ENCODE measurements around the gene ZNF728.
"Not testable (repeated sequence)": the region's sequence is repeated elsewhere in the genome, so short reads cannot be mapped to it uniquely, and the experiment has no call there.

ZNF728 gene

DNA sequence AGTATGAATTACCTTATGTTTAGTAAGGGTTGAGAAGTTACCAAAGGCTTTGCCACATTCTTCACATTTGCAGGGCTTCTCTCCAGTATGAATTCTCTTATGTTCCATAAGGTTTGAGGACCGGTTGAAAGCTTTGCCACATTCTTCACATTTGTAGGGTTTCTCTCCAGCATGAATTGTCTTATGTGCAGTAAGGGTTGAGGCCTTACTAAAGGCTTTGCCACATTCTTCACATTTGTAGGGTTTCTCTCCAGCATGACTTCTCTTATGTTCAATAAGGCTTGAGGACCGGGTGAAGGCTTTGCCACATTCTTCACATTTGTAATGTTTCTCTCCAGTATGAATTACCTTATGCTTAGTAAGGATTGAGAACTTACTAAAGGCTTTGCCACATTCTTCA, 26.7 kb downstream of the ZNF728 start:
- in situ Hi-C loops (cut with HindIII; ENCODE audit: low sequenced_read_pairs), result no loop called here
- DNase-seq (ENCODE audit: low read depth, low spot score), result no peak
- TF ChIP-seq, protein P1, sequence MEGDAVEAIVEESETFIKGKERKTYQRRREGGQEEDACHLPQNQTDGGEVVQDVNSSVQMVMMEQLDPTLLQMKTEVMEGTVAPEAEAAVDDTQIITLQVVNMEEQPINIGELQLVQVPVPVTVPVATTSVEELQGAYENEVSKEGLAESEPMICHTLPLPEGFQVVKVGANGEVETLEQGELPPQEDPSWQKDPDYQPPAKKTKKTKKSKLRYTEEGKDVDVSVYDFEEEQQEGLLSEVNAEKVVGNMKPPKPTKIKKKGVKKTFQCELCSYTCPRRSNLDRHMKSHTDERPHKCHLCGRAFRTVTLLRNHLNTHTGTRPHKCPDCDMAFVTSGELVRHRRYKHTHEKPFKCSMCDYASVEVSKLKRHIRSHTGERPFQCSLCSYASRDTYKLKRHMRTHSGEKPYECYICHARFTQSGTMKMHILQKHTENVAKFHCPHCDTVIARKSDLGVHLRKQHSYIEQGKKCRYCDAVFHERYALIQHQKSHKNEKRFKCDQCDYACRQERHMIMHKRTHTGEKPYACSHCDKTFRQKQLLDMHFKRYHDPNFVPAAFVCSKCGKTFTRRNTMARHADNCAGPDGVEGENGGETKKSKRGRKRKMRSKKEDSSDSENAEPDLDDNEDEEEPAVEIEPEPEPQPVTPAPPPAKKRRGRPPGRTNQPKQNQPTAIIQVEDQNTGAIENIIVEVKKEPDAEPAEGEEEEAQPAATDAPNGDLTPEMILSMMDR (IDR thresholded peaks at IDR 0.05; ENCODE audit: low read depth, low read length), result no peak
- no peak overlapping the region for H3K4me3 ChIP-seq (ENCODE audit: low read depth, low read length)

DNA sequence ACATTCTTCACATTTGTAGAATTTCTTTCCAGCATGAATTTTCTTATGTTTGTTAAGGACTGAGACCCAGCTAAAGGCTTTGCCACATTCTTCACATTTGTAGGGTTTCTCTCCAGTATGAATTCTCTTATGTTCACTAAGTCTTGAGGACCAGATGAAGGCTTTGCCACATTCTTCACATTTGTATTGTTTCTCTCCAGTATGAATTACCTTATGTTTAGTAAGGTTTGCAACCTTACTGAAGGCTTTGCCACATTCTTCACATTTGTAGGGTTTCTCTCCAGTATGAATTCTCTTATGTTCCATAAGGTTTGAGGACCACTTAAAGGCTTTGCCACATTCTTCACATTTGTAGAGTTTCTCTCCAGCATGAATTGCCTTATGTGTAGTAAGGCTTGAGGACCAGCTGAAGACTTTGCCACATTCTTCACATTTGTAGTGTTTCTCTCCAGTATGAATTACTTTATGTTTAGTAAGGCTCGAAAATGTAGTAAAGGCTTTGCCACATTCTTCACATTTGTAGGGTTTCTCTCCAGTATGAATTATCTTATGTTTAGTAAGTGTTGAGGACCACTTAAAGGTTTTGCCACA, 27.3 kb downstream of the ZNF728 start:
- H3K4me3 ChIP-seq (ENCODE audit: low read depth, low read length); in situ Hi-C loops (cut with HindIII; ENCODE audit: low sequenced_read_pairs); DNase-seq (ENCODE audit: low read depth, low spot score): not testable (repeated sequence)

DNA sequence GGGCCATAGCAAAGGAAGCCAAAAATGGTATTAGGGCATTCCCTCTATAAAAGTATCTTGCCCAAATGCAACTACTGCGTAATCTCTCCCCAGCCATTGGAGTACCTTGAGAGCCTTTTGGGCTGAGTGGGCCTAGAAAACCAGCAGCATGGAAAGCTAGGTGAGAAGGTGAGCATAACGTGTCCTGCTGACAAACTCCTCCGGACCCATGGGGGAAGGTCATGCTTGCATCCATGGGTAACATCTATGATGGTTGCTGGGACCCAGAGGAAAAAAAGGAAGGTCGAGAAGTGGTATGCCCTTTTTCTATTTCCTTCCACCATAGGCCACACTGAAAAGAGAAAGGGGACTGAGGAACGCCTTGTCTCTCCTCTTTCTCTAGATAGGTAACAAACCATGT, 57.4 kb downstream of the ZNF728 start:
- TF ChIP-seq, protein P1 (IDR thresholded peaks at IDR 0.05; ENCODE audit: low read depth, low read length), result no peak
- DNase-seq (ENCODE audit: low read depth, low spot score), result peak; percentile 16
- in situ Hi-C loops (cut with HindIII; ENCODE audit: low sequenced_read_pairs), result no loop called here
- no peak overlapping the region for H3K4me3 ChIP-seq (ENCODE audit: low read depth, low read length)

DNA sequence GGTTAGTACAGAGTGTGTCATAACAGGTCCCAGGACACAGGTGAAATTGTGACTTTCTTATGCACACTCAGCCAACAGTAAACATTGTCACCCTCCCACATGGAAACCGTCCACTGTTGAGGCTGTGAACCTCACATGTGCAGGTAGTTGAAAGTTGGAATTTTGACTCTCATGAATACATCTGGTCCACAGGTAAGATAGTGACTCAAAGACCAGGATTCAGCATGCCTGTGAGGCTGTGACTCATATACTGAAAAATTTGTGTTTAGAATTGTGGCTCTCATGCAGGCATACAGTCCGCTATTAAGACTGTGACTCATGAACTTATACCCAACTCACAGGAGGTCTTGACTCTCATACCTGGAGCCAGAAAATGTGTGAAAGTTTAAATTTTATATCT, 67.8 kb downstream of the ZNF728 start:
- H3K4me3 ChIP-seq (ENCODE audit: low read depth, low read length), result no peak overlapping the region
- TF ChIP-seq, protein P1 (IDR thresholded peaks at IDR 0.05; ENCODE audit: low read depth, low read length), result no peak
- DNase-seq (ENCODE audit: low read depth, low spot score), result no peak
- in situ Hi-C loops (cut with HindIII; ENCODE audit: low sequenced_read_pairs), result no loop called here

DNA sequence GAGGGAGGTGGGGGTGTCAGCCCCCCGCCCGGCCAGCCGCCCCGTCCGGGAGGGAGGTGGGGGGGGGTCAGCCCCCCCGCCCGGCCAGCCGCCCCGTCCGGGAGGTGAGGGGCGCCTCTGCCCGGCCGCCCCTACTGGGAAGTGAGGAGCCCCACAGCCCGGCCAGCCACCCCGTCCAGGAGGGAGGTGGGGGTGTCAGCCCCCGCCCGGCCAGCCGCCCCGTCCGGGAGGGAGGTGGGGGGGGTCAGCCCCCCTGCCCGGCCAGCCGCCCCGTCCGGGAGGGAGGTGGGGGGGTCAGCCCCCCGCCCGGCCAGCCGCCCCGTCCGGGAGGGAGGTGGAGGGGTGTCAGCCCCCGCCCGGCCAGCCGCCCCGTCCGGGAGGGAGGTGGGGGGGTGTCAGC, 75.4 kb downstream of the ZNF728 start:
- H3K4me3 ChIP-seq (ENCODE audit: low read depth, low read length); in situ Hi-C loops (cut with HindIII; ENCODE audit: low sequenced_read_pairs); DNase-seq (ENCODE audit: low read depth, low spot score): not testable (repeated sequence)

DNA sequence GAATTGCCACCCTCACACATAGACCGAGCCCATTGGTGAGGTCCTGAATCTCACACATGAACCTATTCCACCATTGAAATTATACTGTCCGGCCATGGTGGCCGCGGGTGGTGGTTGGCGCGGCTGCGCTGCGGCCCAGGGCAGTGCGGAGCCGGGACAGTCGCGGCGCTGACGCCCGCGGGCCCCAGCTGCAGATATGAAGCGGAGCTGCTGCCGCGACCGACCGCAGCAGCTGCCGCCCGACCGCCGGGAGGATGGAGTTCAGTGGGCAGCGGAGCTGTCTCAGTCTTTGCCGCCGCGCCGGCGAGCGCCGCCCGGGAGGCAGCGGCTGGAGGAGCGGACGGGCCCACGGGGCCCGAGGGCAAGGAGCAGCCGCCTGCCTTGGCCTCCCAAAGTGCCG, 77.8 kb downstream of the ZNF728 start:
- in situ Hi-C loops (cut with HindIII; ENCODE audit: low sequenced_read_pairs); DNase-seq (ENCODE audit: low read depth, low spot score); H3K4me3 ChIP-seq (ENCODE audit: low read depth, low read length): not testable (repeated sequence)

Data from astrocyte of the spinal cord (primary cell).